ENCODE data around the gene RBP2.

RBP2 gene

DNA sequence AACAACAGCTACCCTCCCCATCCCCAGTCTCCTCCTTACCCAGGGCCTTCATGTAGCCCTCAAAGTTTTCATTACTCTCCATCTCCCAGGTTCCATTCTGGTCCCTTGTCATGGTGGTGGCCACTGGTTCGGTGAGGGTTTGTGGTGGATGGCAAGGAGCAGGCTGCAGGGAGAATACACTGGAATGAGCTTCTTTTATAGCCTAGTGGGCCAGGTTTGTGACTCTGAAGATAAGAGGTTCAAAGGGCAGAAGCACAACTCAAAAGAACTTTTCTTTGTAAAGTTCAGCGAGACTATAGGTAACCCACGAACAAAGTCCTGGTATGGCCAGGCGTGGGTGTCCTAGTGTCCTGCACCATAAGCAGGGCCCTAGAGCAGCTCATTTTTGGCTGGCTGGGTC, at the start of gene RBP2:
Gene RBP2, minus strand, starts transcription at position 169 of the 400 bp plus-strand sequence. Its CDS starts 57 bp downstream, at position 112.
- DNase-seq, result no peak

DNA sequence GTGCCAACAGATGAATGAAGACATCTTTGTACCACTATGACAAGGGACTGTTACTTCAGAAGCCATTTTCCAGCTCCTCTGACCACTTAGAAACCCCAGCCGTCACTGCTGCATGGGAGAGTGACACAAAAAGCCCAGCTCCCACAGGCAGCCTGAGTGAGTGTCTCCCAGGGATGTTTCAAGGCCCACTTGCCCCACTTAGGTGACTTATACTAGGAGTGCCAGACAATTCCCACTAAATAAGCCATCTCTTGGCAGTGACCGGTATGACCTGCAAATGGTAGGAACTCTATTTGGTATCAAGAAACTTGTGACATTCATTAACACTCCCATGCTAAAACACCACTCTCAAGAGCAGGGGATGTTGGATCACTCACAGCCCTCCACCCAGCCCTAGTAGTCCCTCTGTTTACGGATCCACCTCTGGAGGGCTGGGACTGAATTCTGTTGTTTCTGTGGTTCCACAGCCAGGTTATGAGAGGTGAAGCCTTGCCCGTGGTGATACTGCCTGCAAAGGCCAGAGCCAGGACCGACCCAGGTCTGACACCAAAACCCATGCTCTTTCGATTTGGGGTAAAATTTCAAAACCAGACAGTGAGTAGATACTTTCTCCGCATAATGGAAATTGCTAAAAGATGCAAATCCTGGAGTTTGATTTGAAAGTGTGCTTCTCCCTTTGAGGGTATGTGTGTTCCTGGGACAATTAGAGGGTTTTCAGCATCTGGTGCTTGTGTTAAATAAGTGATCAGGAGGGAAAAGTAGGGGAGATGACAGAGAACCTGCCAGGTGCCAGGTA, 48.7 kb upstream of the RBP2 start:
- DNase-seq, result no peak

DNA sequence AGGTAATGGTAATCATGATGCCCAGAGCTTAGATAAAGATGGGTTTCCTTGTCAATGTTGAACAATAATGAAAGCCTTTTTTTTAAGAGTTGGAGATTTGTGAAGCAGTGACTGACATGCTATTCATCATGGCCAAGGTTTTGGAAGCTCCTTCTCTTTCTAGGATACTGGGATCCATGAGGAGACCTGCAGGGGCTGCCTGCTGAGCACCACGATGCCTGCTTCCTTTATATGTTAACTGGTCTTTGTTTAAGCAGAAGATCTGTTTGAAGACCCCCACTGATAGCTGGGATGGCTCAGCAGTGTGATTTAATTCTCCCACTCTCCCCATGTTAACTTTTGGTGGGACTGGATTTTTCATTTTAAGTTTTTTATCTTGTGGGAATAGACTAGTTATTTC, 47.4 kb upstream of the RBP2 start:
- DNase-seq, result no peak

- no peak for DNase-seq
Observed at GRCh38 chr3:139523166-139523565, 46.9 kb upstream of the RBP2 start.

DNA sequence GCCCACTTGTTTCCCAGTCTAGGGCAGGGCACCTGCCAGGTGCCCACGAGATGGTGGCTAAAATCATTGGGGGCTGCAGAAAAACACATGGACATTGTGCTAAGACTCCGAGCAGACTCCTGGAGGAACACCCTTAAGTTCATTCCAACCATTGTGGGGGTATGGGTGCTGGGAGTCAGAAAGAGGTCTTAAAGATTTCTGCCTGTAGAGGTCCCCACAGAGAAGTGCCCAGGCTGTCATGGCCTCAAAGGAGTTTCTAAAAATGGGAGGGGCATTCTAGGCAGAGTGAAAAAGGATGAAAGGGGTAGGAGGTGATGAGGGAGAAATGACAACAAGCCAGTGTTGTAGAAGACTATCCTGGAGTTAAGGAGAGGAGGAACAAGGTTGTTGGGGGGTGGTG, 46.1 kb upstream of the RBP2 start:
- no peak for DNase-seq

GRCh38 chr3:139521816-139522215, 45.5 kb upstream of the RBP2 start:
- DNase-seq, result no peak

- DNase-seq, result no peak
Observed at GRCh38 chr3:139521144-139521543, 44.8 kb upstream of the RBP2 start.

DNA sequence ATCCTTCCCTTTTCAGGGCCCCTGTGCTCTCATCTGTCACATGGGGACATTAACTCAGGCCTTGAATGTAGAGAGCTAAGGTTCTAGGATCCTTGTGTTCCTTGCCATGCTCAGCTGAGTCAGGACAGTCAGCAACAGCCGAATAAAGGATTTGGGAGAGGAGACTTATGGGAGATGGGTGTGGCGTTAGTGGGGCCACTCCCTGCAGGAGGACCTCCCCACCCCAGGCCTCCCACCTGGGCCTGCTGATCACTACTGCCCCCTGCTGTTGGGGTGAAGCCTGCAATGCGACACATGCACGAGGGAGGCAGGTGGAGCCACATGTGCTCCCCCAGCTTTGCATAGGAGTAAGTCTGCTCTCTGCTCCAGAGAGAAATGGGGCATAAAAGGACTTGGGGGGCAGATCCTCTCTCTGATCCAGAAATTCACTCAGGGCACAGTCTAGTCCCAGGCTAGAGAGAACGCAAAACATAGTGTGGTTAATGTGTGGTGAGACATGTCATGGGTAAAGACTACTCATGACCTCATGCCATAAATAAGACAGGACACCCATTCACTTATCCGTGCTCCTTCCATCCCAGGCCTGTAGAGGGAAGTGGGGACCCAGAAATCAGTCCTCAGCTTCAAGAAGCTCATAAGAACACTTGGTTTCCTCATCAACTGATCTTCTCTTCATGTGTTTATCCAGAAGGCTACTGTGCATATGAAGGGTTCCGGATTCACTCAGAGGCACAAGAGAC, 43.9 kb upstream of the RBP2 start:
- DNase-seq, result peak in 8 of 56 donors; percentile 7 to 23 (median 10)

GRCh38 chr3:139518926-139519842, 42.9 kb upstream of the RBP2 start:
- no peak for DNase-seq

DNA sequence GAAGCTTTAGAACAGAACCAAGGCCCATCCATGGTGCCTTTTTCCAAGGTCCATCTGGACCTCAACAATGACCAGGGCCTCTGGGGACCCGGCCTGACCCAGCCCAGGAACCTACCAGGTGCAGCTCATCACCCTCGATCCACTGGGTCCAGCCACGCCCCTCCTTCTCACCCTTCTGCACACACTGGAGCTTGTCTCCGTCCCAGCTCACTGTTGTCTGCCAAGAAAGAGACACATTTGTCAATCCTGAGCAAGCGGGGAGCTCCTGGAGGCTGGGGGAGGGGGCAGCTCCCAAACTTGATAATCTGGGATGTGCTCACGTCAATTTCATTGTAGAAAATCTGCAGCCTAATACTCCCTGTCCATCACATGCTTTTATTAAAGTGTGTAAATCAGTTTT, 42.0 kb upstream of the RBP2 start:
- no peak for DNase-seq

GRCh38 chr3:139517321-139518065, 41.2 kb upstream of the RBP2 start:
- DNase-seq, result no peak

- DNase-seq, result no peak
Observed at GRCh38 chr3:139514741-139515140, 38.4 kb upstream of the RBP2 start.

DNA sequence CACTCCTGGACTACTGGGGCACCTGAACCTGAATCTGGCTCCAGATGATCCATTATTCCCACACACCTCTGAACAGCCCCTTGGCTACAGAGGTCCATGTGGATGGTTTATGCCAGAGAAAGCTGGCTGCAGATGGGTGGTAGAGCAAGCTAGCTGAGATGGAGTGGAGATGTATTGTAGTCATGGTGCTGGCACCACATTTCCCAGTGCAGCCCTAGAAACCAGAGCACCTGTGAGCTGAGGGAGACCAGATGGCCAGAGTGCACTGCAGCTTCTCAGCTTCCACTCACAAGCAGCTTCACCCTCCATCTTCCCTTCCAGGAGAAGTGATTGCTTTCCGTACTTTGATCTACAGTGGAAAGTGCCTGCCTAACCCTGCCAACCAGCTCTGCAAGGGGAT, 33.3 kb upstream of the RBP2 start:
- no peak for DNase-seq

GRCh38 chr3:139506766-139507165, 30.4 kb upstream of the RBP2 start:
- peak in 22 of 56 donors; percentile 5 to 49 (median 26) for DNase-seq

DNA sequence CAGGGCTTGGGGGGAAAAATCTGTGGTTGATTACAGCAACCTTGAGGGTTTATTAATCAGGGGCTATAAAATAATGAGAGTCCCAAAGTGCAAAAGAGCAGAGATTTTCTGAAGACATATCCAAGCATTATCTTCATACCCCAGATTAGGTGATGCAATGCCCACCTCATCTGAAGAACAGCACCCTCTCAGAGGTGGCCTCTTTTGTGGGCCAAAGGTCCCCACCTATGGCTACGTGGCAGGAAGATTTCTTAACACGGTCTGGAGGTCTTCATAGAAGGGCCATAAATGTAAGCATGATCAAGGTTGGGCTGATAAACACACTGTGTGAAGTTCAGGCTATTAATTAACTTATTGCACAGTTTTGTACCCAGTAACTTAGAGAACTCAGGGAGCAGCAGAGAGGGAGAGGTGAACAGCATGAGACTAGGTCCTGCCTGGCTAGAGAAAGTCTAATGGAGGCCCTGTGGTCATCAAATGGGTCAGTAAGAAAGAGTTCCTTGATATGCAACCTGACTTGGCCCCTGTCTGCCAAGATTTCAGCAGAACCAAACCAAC, 29.6 kb upstream of the RBP2 start:
- no peak for DNase-seq

- no peak for DNase-seq
Observed at GRCh38 chr3:139499536-139499935, 23.2 kb upstream of the RBP2 start.

GRCh38 chr3:139493826-139494385, 17.6 kb upstream of the RBP2 start:
- no peak for DNase-seq

GRCh38 chr3:139491966-139492365, 15.7 kb upstream of the RBP2 start:
- DNase-seq, result no peak

DNA sequence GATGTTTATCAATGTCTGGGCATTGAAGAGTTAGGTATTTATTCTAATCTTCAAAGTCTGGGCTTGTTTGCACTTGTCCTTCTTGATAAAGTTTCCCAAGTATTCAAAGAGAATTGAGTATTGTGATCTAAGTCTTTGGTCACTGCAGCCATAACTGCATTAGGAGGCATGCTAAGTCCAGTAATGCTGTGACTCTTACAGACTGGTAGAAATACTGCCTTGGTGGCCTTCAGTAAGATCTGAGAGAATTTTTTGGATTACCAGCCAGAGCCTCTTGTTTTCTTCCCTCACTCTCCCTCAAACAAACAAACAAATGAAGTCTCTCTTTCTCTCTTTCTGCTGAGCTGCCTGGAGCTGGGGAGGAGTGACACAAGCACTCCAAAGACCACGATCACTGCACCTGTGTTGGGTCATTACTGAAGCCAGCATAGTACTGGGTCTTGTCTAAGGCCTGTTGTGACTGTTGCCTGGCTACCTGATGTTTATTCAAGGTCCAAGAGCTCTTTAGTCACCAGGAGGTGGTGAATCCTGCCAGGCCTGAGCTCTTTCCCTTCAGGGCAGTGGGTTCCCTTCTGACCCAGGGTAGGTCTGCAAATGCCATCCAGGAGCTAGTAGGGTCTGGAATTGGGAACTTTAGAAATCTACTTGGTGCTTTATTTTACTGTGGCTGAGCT, 14.8 kb upstream of the RBP2 start:
- no peak for DNase-seq

- DNase-seq, result no peak
Observed at GRCh38 chr3:139482206-139482605, 5.9 kb upstream of the RBP2 start.

All from nucleus accumbens (tissue), 56 donors.